HG03442 (cell line): ENCODE results near the gene PPP2R1A.
A peak's percentile ranks its signal among the peaks of the same experiment; 100 is the strongest.

Source experiments
- ATAC-seq: cut with Tn5 transposase; IDR thresholded peaks from one replicate; pipeline ENCODE4 v1.9.1; 2021; ENCODE audit warnings: mild to moderate bottlenecking, moderate library complexity; ENCODE audit not compliant: unreplicated experiment

Gene PPP2R1A

DNA sequence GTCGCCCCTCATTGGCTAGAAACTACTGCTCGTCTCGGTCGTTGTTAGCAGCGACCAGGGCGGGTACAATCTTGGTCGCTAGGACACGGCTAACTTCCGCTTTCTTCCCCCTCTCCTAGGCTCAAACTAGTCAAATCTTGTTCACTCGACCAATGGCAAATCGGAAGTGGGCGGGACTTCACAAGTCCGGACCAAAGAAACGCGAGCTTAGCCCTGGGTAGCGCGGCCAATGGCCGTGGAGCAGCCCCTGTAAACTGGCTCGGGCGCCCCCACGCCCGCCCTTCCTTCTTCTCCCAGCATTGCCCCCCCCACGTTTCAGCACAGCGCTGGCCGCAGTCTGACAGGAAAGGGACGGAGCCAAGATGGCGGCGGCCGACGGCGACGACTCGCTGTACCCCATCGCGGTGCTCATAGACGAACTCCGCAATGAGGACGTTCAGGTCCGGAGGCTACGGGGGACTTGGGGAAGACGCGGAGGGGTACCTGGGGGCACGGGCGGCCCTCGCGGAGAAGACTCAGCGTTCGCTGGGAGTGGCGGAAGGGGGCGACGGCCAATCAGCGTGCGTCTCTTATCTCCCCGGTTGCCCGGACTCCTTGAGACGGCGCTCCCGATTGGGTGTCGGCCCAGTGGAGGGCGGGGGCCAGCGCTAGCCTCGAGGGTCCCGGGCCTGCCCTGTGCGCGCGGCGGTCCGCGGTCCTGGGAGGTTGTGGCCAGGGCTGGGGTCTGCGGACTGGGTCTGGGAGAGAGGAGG, at the start of gene PPP2R1A:
Gene PPP2R1A, plus strand, starts transcription at position 318 of the 752 bp plus-strand sequence. Its CDS starts 45 bp downstream, at position 363.
- ATAC-seq, result peak; percentile 88

DNA sequence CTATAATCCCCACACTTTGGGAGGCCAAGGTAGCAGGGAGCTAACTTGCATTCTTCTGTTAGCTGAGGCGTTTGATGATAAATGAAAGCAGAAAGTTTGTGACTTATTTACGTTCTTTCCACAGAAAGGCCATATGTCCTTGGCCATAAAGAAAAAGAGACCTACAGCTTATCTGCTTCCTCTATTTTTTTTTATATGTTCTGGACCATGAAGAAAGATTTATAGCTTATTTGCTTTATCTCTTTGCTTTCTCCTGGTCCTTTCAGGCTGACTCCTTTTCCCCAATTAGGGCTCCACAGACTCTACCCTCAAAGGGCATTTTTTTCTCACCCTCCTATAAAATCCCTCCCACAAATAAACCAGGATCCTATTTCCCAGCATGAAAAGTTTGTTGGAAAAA, 48.6 kb upstream of the PPP2R1A start:
- no peak for ATAC-seq

- ATAC-seq, result no peak
These were observed 47.8 kb upstream of the PPP2R1A start for GRCh38 chr19:52142001-52142595.

GRCh38 chr19:52148256-52148655, 41.6 kb upstream of the PPP2R1A start:
- ATAC-seq, result no peak

DNA sequence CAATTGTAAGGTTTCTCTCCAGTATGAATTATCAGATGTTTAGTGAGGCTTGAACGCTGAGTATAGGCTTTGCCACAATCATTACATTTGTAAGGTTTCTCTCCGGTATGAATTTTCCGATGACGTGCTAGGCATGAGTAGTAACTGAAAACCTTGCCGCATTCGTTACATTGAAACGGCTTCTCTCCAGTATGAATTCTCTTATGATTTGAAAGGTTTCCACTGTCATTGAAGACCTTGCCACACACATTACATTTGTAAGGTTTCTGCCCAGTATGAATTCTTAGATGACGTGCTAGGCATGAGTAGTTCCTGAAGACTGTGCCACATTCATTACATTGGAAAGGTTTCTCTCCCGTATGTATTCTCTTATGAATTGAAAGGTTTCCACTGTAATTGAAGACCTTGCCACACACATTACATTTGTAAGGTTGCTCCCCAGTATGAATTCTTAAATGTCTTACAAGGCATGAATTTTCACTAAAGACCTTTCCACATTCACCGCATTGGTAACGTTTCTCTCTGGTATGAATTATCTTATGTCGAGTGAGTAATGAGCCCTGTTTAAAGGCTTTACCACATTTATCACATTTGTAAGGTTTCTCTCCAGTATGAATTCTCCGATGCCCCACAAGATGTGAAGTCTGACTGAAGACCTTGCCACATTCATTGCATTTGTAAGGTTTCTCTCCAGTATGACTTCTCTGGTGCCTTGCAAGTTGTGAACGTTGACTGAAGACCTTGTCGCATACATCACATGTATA, 34.1 kb upstream of the PPP2R1A start:
- ATAC-seq, result no peak

DNA sequence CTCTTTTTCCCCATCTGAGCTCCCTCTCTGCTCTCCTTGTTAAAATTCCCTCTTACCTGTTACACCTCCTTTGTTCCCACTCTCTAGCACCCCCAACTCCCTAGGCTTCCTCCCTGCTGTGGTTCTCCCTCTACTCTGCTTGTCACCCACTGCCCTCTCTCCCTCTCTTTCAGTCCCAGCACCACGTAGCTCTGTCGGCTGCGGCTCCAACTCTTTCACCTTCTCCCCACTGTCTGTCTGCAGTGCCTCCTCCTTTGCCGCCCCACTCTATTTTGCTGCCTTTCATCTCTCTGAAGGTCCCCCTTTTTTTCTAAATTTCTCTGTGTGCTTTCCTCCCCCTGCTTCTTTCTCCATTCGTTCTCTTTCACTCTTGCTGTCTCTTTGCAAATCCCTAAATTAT, 19.5 kb upstream of the PPP2R1A start:
- ATAC-seq, result no peak

GRCh38 chr19:52170863-52171320, 19.0 kb upstream of the PPP2R1A start:
- ATAC-seq, result no peak

DNA sequence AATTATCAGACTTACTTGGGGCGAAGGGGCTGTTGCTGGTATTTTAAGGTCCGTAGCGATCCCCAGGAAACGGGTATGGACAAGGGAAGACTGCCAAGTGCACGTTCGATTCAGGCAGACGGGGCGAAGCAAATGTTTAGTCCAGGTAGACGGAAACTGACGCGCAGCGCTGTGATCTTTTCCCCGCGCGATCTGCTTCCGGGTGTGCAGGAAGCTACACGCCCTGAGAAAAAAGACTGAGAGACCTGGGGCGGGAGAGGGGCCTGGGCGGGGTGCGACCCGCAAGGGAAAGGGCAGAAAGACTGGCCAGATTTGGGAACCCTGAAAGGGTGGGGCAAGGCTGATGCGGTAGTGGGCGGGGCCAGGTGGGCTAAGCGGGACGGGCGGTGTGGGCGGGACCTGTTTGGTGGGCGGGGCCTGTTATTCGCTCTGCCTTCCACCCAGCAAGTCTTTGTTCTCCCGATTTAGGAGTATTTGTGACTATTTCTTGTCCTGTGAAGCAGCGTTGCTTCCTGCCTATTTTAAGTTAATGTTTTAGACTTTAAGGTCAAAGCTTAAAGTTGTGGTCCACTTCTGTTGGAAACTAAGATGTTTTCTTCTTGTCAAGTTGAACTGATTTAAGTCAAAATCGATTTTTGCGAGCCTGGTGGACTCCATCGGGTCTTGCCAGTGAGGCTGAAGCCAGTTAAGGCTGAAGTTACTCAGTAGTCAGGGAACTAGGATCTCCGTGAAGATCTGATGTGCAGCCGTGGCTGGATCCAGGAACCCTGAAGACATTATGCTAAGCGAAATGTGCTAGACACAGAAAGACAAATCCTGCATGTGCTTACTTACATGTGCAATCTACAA, 18.3 kb upstream of the PPP2R1A start, which contains the start of gene ZNF836:
Gene ZNF836, minus strand, starts transcription at position 301 of the 849 bp plus-strand sequence. CDS start 3,549 bp downstream, outside the sequence.
- peak; percentile 73 for ATAC-seq

DNA sequence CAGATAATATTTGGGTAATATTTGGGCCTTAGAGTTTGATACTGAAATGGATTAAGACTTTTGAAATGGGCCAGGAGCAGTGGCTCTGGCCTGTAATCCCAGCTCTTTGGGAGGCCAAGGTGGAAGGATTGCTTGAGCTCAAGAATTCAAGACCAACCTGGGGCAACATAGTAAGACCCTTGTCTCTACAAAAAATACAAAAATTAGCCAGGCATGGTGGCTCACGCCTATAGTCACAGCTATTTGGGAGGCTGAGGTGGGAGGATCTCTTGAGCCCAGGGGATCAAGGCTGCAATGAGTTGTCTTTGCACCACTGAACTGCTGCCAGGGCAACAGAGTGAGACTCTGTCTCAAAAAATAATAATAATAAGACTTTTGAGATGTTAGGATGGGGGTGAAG, 17.5 kb upstream of the PPP2R1A start:
- ATAC-seq, result no peak

GRCh38 chr19:52176574-52176973, 13.3 kb upstream of the PPP2R1A start:
- no peak for ATAC-seq

- no peak for ATAC-seq
These were observed 2.4 kb upstream of the PPP2R1A start for GRCh38 chr19:52187407-52187806.

DNA sequence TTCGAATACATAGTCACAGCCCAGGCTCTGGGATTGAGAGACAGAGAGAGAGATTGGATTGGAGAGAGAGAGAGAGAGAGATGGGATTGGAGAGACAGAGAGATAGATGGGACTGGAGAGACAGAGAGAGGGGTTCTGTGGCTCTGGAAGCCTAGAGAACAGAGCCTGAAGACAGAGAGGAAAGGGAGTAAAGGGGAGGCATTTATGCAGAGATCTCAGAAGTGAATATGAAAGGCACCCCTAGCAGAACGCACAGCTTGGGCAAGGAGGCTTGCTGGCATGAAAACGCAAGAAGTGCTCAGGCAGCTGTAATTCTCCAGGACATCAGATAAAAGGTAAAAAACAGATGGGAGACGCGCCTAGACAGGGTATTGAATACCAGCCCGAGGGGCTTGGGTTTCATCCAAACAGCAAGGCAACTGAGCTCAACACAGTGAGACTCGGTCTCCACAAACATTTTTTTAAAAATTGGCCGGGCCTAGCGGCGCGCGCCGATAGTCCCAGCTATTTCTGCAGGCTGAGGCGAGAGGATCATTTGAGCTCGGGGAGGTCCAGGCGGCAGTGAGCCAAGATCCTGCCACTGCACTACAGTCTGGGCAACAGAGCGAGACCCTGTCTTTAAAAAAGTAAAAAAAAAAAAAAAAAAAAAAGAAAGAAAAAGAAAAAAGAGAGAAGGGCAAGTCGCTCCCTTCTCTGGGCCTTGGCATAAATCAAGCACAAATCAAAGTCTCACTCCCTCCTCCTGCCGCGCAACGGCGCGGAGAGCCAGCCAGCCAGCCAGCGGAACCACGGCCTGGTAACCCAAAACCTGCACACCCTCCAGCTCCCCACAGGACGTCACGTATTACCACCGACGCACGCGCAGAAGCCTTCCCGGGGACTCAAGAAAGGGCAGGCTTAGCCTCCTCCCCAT, 774 bp upstream of the PPP2R1A start:
- peak; percentile 1 for ATAC-seq

- no peak for ATAC-seq
These were observed 838 bp downstream of the PPP2R1A start for GRCh38 chr19:52190487-52191293.

- no peak for ATAC-seq
These were observed 1.5 kb downstream of the PPP2R1A start for GRCh38 chr19:52191389-52191788.

DNA sequence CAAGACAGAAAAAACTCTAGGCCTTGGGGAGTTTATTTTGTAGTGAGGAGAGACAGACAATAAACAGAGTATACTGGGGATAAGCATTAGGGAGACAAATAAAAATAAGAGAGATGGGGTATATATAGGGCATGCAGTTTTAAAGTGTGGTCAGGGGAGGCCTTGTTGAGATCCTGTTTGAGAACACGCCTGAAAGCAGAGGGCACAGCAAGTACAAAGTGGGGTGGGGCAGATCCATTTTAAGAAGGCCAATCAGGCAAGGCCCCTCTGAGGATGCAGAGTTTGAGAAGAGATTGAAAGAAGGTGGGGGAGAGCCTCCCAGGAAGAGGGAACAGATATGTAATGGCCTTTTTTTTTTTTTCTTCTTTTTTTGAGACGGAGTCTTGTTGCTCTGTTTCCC, 2.1 kb downstream of the PPP2R1A start:
- no peak for ATAC-seq

DNA sequence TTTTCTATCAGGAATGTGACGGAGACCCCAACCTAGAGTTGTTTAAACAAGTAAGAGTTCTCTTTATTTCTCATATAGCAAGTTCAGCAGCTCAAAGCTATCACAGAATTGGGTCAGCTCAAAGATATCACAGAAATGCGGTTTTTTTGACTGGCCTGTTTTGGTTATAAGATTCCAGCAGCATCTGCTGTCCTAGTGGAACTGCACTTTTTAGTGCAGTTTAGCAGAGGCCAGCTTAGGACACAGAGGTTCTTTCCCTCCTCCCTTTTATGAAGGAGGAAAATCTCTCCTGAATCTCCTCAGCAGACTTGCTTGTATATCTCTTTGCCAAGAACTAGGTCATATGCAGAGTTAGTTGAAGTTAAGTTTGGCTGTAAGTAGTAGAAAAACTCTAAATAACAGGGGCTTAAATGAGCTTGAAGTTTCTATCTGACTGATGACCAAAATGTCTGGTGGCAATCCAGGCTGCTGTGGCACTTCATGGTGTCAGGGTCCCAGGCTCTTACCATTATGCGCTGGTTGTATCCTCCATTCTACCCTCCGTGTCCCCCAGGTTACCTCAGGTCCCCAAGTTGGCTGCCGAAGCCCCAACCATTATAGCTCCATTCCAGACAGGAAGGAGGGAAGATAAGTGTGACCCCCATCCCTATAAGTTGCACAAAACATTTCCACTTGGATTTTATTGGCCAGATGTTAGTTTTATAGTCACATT, 6.6 kb downstream of the PPP2R1A start:
- no peak for ATAC-seq

GRCh38 chr19:52197964-52198363, 8.1 kb downstream of the PPP2R1A start:
- ATAC-seq, result no peak

DNA sequence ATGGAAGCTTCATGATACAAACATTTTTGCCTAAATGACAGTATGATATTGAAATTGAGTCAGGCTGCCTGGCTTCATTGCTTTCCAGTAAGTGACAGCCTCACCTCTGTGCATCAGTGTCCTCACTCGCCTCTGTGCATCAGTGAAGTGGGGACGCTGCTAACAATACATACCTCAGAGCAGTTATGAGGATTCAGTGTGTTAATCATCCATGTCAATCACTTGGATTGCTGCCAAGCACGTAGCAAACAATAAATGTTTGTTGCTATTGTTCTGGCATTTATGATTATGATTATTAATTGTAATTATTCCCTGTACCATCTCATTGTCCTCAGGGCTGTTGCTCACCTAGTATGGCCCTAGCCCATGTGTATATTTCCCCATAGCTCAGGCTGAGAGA, 8.8 kb downstream of the PPP2R1A start:
- ATAC-seq, result no peak
